ENCODE measurements around the gene DPCD. TPM values are rescaled to one million over a fixed set of nuclear protein-coding genes. Genes with fewer than 3 reads are reported as not detected.

The DPCD gene
- total RNA-seq, 1 donor = 46.3 TPM

GRCh38 chr10:101563007-101563406, 25.1 kb upstream of the DPCD start:
- no peak overlapping the region for H3K4me3 ChIP-seq (ENCODE audit: low read depth, low read length)
- no peak for TF ChIP-seq CTCF (IDR thresholded peaks at IDR 0.05; ENCODE audit: insufficient read depth, low read length)
- no peak for DNase-seq (ENCODE audit: low read depth)

GRCh38 chr10:101563497-101564040, 24.6 kb upstream of the DPCD start:
- no peak for TF ChIP-seq CTCF (IDR thresholded peaks at IDR 0.05; ENCODE audit: insufficient read depth, low read length)
- no peak for DNase-seq (ENCODE audit: low read depth)
- no peak overlapping the region for H3K4me3 ChIP-seq (ENCODE audit: low read depth, low read length)

- no peak for DNase-seq (ENCODE audit: low read depth)
- TF ChIP-seq CTCF (IDR thresholded peaks at IDR 0.05; ENCODE audit: insufficient read depth, low read length) = no peak
- H3K4me3 ChIP-seq (ENCODE audit: low read depth, low read length) = no peak overlapping the region
Measured at GRCh38 chr10:101564490-101564991, 23.6 kb upstream of the DPCD start.

DNA sequence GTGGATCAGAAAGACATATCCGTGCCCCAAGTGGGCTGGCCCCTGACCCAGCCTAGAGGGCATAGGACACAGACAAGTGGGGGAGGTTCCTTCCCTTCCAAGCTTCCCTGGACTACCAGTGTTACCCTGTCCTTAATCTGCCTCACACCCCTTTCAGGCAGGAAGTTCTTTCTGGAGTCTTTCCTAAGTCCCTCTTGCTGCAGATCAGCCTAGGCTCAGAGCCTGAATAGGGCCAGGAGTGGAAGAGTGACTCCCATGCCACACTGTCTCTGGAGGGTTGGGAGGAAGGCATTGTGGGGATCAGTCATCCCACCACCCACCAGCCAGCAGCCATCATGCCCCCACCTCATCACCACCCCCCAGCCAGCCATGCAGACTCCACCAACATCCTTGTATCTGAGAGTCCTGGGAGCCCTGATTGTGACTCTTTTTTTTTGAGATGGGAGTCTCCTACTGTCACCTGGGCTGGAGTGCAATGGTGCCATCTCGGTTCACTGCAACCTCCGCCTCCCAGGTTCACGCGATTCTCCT, 22.7 kb upstream of the DPCD start:
- DNase-seq (ENCODE audit: low read depth) = no peak
- TF ChIP-seq CTCF (IDR thresholded peaks at IDR 0.05; ENCODE audit: insufficient read depth, low read length) = no peak
- no peak overlapping the region for H3K4me3 ChIP-seq (ENCODE audit: low read depth, low read length)

- TF ChIP-seq CTCF (IDR thresholded peaks at IDR 0.05; ENCODE audit: insufficient read depth, low read length) = no peak
Measured at GRCh38 chr10:101565936-101566332, 22.2 kb upstream of the DPCD start.

GRCh38 chr10:101566333-101567164, 21.6 kb upstream of the DPCD start:
- no peak for TF ChIP-seq CTCF (IDR thresholded peaks at IDR 0.05; ENCODE audit: insufficient read depth, low read length)
- H3K4me3 ChIP-seq (ENCODE audit: low read depth, low read length) = peak overlapping the region; percentile 3
- peak; percentile 15 for DNase-seq (ENCODE audit: low read depth)

More at GRCh38 chr10:101565936-101566332, 22.2 kb upstream of the DPCD start:
- DNase-seq (ENCODE audit: low read depth) = no peak
- H3K4me3 ChIP-seq (ENCODE audit: low read depth, low read length) = no peak overlapping the region
